ENCODE results near the gene SORCS3.

DNA sequence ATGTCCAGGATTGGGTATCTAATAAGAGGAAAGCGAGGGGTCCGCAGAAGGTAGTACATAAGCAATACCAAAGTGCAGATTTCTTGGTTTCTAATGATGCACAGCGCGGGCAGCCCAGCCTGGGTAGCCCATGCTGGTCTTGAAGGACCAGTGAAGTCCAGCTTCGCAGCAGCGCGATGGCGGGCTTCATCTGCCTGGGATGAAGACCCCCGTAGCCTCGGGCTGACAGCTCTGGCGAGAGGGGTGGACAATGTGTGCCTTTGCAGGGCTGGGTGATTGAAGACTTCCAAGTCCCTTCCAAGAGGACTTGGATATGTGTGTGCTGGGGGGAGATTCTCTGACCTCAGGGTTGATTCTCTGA, 2.2 kb downstream of the SORCS3 start:
- TF ChIP-seq, protein P1, sequence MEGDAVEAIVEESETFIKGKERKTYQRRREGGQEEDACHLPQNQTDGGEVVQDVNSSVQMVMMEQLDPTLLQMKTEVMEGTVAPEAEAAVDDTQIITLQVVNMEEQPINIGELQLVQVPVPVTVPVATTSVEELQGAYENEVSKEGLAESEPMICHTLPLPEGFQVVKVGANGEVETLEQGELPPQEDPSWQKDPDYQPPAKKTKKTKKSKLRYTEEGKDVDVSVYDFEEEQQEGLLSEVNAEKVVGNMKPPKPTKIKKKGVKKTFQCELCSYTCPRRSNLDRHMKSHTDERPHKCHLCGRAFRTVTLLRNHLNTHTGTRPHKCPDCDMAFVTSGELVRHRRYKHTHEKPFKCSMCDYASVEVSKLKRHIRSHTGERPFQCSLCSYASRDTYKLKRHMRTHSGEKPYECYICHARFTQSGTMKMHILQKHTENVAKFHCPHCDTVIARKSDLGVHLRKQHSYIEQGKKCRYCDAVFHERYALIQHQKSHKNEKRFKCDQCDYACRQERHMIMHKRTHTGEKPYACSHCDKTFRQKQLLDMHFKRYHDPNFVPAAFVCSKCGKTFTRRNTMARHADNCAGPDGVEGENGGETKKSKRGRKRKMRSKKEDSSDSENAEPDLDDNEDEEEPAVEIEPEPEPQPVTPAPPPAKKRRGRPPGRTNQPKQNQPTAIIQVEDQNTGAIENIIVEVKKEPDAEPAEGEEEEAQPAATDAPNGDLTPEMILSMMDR (conservative IDR thresholded peaks at IDR 0.05; ENCODE audit: low read length): no peak
- TF ChIP-seq EZH2phosphoT487 (IDR thresholded peaks at IDR 0.05; ENCODE audit: borderline replicate concordance): no peak

Data from Loucy (cell line).